ENCODE measurements around the gene ZFHX2. TPM values are rescaled to one million over a fixed set of nuclear protein-coding genes. Genes with fewer than 3 reads are reported as not detected.

Gene ZFHX2
- total and polyA plus RNA-seq, 4 experiments from 2014 or later = 0.35 to 0.36 TPM; not detected in 2

DNA sequence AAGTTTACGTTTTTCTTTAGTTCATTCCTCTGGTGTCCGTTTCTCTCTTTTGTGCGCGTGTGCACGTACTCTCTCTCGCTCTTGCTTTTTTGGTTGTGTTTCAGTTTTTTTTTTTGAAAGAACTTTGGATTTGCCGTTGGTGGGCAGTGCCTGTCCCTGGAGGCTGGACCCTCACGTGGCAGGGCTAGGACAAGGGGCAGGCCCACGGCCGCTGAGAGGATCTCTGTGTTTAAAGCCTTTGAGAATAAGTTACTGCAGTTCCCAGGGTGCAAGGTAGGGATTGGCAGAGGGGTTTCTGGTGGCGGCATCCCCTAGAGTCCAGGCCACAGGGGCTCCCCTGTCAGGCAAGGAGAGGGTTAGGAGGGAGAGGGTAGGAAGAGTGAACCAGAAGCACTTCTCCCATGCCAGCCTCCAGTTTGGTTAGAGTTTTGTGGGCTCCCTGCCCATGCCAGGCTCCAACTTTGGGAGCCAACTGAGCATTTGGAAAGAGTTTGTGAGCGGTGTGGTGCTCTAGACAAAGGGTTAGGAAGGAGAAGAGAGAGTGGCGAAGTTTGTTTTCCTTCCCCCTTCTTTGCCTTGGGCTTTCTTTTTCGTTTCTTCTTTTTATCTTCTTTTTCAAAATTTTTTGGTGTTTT, 30.5 kb downstream of the ZFHX2 start:
- Histone ChIP-seq H3K4me3 (ENCODE audit: low read length in 2 of 2) (no peak overlapping the region), H3K27ac (ENCODE audit: low read depth, low read length) (no peak overlapping the region), H3K36me3 (ENCODE audit: insufficient read depth, low read length) (no peaks in the 10 kb centered on the region), H3K9me3 (ENCODE audit: control insufficient read depth in 1 of 2, low read length in 2 of 2) (no peaks in the 10 kb centered on the region), H3K27me3 (ENCODE audit: insufficient read depth, low read length) (no peaks in the 10 kb centered on the region), H3K4me1 (ENCODE audit: insufficient read depth, low read length) (no peaks in the 10 kb centered on the region)
- H3K36me3 Mint-ChIP-seq = no peaks in the 10 kb centered on the region
- no peaks in the 10 kb centered on the region for H3K27me3 Mint-ChIP-seq
- ChIA-PET POLR2A (ENCODE audit: partially characterized antibody) (no interaction called here), CTCF (ENCODE audit: partially characterized antibody) (interaction anchor here (1.1 kb wide), 1 partner anchor 17 kb away, joined by 3 read pairs; no protein-coding TSS in a partner anchor)
- intact Hi-C loops (cut with micrococcal nuclease) = no loop called here
- H3K27ac Mint-ChIP-seq = peak overlapping the region in 2 of 7 donors; percentile 55 to 59
- no peaks in the 10 kb centered on the region for H3K9me3 Mint-ChIP-seq
- no peaks in the 10 kb centered on the region for H3K4me1 Mint-ChIP-seq
- H3K4me3 Mint-ChIP-seq = no peak overlapping the region
- no peak for DNase-seq

GRCh38 chr14:23518709-23519108, 32.9 kb downstream of the ZFHX2 start:
- Histone ChIP-seq H3K4me1 (ENCODE audit: insufficient read depth, low read length) (no peaks in the 10 kb centered on the region), H3K4me3 (ENCODE audit: low read length in 2 of 2) (no peak overlapping the region), H3K36me3 (ENCODE audit: insufficient read depth, low read length) (no peaks in the 10 kb centered on the region), H3K9me3 (ENCODE audit: control insufficient read depth in 1 of 2, low read length in 2 of 2) (no peaks in the 10 kb centered on the region), H3K27ac (ENCODE audit: low read depth, low read length) (no peak overlapping the region), H3K27me3 (ENCODE audit: insufficient read depth, low read length) (no peaks in the 10 kb centered on the region)
- Mint-ChIP-seq H3K27ac (no peak overlapping the region), H3K27me3 (no peaks in the 10 kb centered on the region), H3K4me3 (no peak overlapping the region), H3K36me3 (peaks cover 0 to 3% of the 10 kb centered on the region in 2 donors), H3K4me1 (no peaks in the 10 kb centered on the region), H3K9me3 (peaks cover 0 to 2% (median 0%) of the 10 kb centered on the region in 8 donors)
- no peak for DNase-seq
- POLR2A ChIA-PET (ENCODE audit: partially characterized antibody) = no interaction called here
- CTCF ChIA-PET (ENCODE audit: partially characterized antibody) = no interaction called here
- intact Hi-C loops (cut with micrococcal nuclease) = no loop called here

DNA sequence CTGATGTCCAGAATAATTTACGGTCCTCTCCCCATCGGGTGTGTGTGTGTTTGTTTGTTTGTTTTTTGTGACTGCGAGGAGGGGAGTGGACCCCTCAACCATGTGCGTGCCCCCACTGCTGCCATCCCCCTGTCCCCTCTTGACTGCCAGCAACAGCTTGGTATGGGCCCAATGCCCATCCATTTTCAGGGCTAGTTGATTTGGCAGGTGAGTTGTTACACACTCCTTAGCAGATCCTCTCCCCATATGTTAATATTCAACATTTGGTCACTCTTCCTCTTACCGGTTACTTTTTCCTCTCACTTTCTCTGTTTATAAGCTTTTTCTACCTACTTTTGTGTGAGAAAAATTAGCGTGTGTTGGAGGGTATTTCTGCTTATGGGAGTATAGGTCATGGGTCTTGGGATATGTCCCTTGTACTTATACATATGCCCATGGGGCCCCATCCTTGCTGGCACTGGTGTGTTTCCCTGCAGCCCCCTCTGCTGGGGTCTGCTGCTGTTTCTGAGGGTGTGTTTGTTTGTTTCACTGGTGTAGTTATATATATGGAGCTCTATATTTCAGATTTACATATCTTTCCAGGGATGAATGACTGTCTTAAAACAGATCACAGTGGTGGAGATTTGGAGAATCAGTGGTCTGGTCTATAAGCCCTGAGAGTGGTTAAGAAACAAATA, 33.8 kb downstream of the ZFHX2 start:
- no peak for DNase-seq
- POLR2A ChIA-PET (ENCODE audit: partially characterized antibody) = no interaction called here
- no peaks in the 10 kb centered on the region for H3K36me3 ChIP-seq (ENCODE audit: insufficient read depth, low read length)
- no peaks in the 10 kb centered on the region for H3K4me1 Mint-ChIP-seq
- H3K36me3 Mint-ChIP-seq = peaks cover 0 to 3% of the 10 kb centered on the region in 2 donors
- H3K27ac Mint-ChIP-seq = no peak overlapping the region
- H3K4me1 ChIP-seq (ENCODE audit: insufficient read depth, low read length) = no peaks in the 10 kb centered on the region
- CTCF ChIA-PET (ENCODE audit: partially characterized antibody) = no interaction called here
- H3K4me3 Mint-ChIP-seq = no peak overlapping the region
- intact Hi-C loops (cut with micrococcal nuclease) = no loop called here
- H3K27me3 Mint-ChIP-seq = no peaks in the 10 kb centered on the region
- no peak overlapping the region for H3K4me3 ChIP-seq (ENCODE audit: low read length in 2 of 2)
- H3K27ac ChIP-seq (ENCODE audit: low read depth, low read length) = no peak overlapping the region
- H3K9me3 Mint-ChIP-seq = peaks cover 0 to 2% (median 0%) of the 10 kb centered on the region in 8 donors
- no peaks in the 10 kb centered on the region for H3K27me3 ChIP-seq (ENCODE audit: insufficient read depth, low read length)
- no peaks in the 10 kb centered on the region for H3K9me3 ChIP-seq (ENCODE audit: control insufficient read depth in 1 of 2, low read length in 2 of 2)

- Histone ChIP-seq H3K4me1 (ENCODE audit: insufficient read depth, low read length) (peaks cover 5% of the 10 kb centered on the region), H3K4me3 (ENCODE audit: low read length in 2 of 2) (no peak overlapping the region), H3K9me3 (ENCODE audit: control insufficient read depth in 1 of 2, low read length in 2 of 2) (no peaks in the 10 kb centered on the region), H3K36me3 (ENCODE audit: insufficient read depth, low read length) (no peaks in the 10 kb centered on the region), H3K27me3 (ENCODE audit: insufficient read depth, low read length) (no peaks in the 10 kb centered on the region), H3K27ac (ENCODE audit: low read depth, low read length) (no peak overlapping the region)
- Mint-ChIP-seq H3K36me3 (peaks cover 0 to 4% of the 10 kb centered on the region in 2 donors), H3K27me3 (no peaks in the 10 kb centered on the region), H3K4me1 (peaks cover 2 to 11% (median 6%) of the 10 kb centered on the region in 4 donors), H3K9me3 (peaks cover 0 to 2% (median 0%) of the 10 kb centered on the region in 8 donors), H3K27ac (peak overlapping the region in 1 of 7 donors; percentile 53), H3K4me3 (peak overlapping the region in 1 of 8 donors; percentile 34)
- ChIA-PET POLR2A (ENCODE audit: partially characterized antibody) (no interaction called here), CTCF (ENCODE audit: partially characterized antibody) (no interaction called here)
- intact Hi-C loops (cut with micrococcal nuclease) = no loop called here
- no peak for DNase-seq
Observed at GRCh38 chr14:23514644-23514957, 37.0 kb downstream of the ZFHX2 start.

DNA sequence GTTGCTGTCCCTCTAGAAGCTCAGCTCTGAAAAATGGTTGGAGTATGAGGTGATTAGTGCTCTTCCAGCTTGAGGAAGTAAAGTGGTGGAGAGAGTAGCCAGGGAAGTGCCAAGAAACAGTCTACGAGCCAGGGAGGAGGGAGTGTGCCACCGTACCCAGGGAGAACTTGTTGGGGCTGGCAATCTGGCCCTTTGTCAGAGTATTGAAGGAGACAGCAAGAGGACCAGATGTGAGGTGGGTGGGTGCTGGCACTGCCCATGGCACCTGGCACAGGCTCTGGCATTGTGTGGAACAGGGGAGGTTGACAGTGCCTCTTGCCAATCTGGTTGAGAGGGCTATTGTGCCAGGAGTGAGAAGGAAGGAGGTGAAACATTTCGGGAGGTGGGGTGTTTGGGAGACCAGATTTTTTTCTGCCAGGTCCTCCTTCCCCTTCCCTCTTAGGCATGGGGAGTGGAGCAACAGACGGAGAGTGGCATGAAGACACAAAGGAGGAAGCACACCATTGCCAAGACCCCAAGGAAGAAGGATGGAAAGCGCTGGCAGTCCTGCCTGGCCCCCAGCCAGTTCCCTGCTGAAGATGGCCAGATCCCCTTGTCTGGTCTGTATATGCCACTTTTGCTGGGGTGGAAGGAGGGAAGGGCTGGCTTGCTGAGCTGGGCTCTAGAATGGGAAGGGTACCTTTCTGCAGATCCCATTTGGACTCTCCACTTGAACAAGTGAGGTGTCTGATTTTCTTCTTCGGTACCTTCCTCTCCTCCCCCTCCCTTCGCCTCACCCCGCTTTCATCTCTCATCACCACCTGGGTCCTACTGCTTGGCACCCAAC, 37.5 kb downstream of the ZFHX2 start:
- intact Hi-C loops (cut with micrococcal nuclease) = no loop called here
- ChIA-PET POLR2A (ENCODE audit: partially characterized antibody) (no interaction called here), CTCF (ENCODE audit: partially characterized antibody) (no interaction called here)
- H3K4me1 ChIP-seq (ENCODE audit: insufficient read depth, low read length) = peaks cover 5% of the 10 kb centered on the region
- H3K27ac ChIP-seq (ENCODE audit: low read depth, low read length) = no peak overlapping the region
- peak overlapping the region in 3 of 7 donors; percentile 0 to 53 (median 10) for H3K27ac Mint-ChIP-seq
- H3K9me3 Mint-ChIP-seq = peaks cover 0 to 2% (median 0%) of the 10 kb centered on the region in 8 donors
- no peaks in the 10 kb centered on the region for H3K36me3 ChIP-seq (ENCODE audit: insufficient read depth, low read length)
- no peaks in the 10 kb centered on the region for H3K27me3 Mint-ChIP-seq
- H3K9me3 ChIP-seq (ENCODE audit: control insufficient read depth in 1 of 2, low read length in 2 of 2) = no peaks in the 10 kb centered on the region
- peak overlapping the region in 1 of 8 donors; percentile 34 for H3K4me3 Mint-ChIP-seq
- H3K4me1 Mint-ChIP-seq = peaks cover 2 to 11% (median 6%) of the 10 kb centered on the region in 4 donors
- DNase-seq = no peak
- H3K4me3 ChIP-seq (ENCODE audit: low read length in 2 of 2) = no peak overlapping the region
- H3K27me3 ChIP-seq (ENCODE audit: insufficient read depth, low read length) = no peaks in the 10 kb centered on the region
- H3K36me3 Mint-ChIP-seq = peaks cover 0 to 6% of the 10 kb centered on the region in 2 donors

- intact Hi-C loops (cut with micrococcal nuclease) = no loop called here
- H3K27ac Mint-ChIP-seq = peak overlapping the region in 3 of 7 donors; percentile 0 to 26 (median 10)
- H3K27me3 Mint-ChIP-seq = no peaks in the 10 kb centered on the region
- no peak overlapping the region for H3K27ac ChIP-seq (ENCODE audit: low read depth, low read length)
- peaks cover 0 to 6% of the 10 kb centered on the region in 2 donors for H3K36me3 Mint-ChIP-seq
- H3K4me1 ChIP-seq (ENCODE audit: insufficient read depth, low read length) = peaks cover 5% of the 10 kb centered on the region
- H3K4me3 ChIP-seq (ENCODE audit: low read length in 2 of 2) = no peak overlapping the region
- H3K4me3 Mint-ChIP-seq = peak overlapping the region in 1 of 8 donors; percentile 26
- H3K27me3 ChIP-seq (ENCODE audit: insufficient read depth, low read length) = no peaks in the 10 kb centered on the region
- peaks cover 2 to 11% (median 6%) of the 10 kb centered on the region in 4 donors for H3K4me1 Mint-ChIP-seq
- H3K36me3 ChIP-seq (ENCODE audit: insufficient read depth, low read length) = no peaks in the 10 kb centered on the region
- DNase-seq = no peak
- ChIA-PET POLR2A (ENCODE audit: partially characterized antibody) (no interaction called here), CTCF (ENCODE audit: partially characterized antibody) (no interaction called here)
- no peaks in the 10 kb centered on the region for H3K9me3 ChIP-seq (ENCODE audit: control insufficient read depth in 1 of 2, low read length in 2 of 2)
- H3K9me3 Mint-ChIP-seq = peaks cover 0 to 2% (median 0%) of the 10 kb centered on the region in 8 donors
Observed at GRCh38 chr14:23513005-23513817, 38.4 kb downstream of the ZFHX2 start.

Measured in CD4-positive, alpha-beta memory T cell (primary cell).